Amniotic stem cell (primary cell): ENCODE data around the gene VPS13D.
A peak's percentile ranks its signal among the peaks of the same experiment; 100 is the strongest.

Source experiments
- DNase-seq: peaks from one replicate; lab custom pipeline; 2025; lab: John Stamatoyannopoulos, UW

Gene VPS13D

DNA sequence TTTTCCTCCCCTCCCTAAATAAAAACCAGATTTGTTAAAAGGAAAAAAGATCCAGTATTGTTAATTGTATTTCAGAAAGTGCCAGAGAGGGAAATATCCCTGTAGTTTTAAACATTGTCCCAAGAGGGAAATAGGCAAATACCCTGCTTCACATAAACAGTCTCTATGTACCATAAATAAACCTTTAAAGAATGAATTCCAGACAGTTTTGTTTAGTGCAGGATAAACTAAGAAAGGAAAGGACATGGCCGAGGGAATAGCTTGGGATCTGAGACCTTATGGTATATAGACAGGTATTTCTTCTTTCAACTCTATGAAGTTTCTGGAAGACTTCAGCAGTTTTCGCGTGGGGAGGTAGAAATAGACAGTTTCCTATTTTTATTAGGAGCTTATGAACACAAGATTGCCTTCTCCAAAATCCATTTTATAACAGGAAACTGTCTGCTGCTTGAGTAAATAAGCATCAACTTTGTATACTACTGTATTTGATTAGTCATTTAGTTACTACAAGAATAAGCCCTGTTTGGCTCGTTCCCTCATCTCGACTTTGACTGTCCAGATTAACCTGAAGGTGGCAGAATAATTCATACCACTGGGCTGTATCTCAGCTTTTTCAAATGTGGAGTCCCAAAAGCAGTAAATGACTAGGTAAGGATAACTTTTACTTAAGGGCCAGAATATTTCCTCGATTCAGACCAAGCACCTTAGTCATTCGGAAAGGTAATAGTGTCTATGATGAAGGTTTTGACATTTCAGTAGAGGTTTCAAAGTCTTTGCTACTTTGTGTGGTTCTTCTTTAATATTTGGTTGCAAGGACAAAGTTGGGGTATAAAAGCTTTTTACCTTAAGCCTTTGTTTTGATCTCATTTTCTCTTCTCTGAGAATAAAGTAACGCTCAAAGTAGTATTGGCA lies 177.5 kb downstream of the VPS13D start:
- peak; percentile 26 for DNase-seq

- no peak for DNase-seq
Measured at GRCh38 chr1:12407962-12408454, 178.2 kb downstream of the VPS13D start.

DNA sequence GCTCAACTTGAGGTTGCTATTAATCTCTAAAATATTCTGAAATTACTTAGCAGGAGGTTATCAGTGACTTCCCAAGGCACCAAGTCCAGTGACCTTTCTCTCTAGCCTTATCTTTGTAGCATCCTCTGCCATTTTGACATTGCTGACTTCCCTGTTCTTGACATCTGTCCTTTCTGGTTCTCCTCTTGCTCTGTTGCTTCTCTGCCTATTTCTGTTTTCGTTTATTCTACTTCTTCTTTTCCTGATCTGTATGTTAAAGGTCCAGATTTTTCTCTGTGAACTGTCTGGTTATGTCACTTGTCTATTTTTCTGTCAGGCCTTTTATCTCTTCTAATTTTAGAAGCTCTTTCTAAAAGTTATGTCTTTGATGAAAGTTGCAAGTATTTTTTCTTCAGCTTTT lies 178.8 kb downstream of the VPS13D start:
- no peak for DNase-seq

- no peak for DNase-seq
Measured at GRCh38 chr1:12409681-12410080, 179.9 kb downstream of the VPS13D start.

GRCh38 chr1:12410351-12410750 lies 180.5 kb downstream of the VPS13D start:
- DNase-seq: no peak

GRCh38 chr1:12411098-12411497 lies 181.3 kb downstream of the VPS13D start:
- DNase-seq: no peak

DNA sequence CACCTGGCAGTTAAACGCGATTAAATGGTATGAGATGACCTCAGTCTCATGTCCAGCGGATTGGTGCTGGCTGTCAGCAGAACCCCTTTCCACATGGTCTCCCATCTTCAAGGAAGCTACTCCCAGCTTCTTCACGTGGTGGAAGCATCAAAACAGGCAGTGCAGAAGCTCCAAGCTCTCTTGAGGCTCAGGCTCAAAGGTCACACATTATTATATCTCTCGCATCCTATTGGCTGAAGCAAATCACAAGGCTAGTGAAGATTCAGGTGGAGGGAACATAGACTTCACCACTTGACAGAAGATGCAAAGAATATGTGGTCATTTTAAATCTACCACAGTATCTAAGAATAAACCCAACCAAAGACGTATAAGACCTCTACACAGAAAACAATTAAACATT lies 181.9 kb downstream of the VPS13D start:
- DNase-seq: no peak

GRCh38 chr1:12412439-12412838 lies 182.6 kb downstream of the VPS13D start:
- no peak for DNase-seq

DNA sequence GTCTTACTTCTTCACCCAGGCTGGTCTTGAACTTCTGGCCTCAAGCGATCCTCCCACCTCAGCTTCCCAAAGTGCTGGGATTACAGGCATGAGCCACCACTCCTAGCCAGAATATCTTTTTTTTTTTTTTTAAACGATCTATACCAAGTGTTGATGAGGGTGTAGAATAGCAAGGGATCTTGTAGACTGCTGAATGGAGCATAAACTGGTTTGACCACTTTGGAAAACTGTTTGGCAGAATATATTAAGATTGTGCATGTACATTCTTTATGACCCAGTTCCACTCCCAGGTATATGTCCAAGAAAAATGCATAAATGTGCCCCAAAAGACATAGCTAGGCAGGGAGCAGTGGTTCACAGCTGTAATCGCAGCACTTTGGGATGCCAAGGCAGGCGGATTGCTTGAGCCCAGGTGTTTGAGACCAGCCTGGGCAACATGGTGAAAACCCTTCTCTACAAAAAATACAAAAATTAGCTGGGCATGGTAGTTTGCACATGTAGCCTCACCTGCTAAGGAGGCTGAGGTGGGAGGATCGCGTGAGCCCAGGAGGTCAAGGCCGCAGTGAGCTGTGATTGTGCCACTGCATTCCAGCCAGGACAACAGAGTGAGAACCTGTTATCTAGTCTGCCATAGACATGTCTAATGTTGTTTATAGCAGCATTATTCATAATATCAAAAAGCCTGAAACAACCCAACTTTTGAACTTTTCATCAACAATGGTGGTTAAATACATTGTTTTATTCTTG lies 184.0 kb downstream of the VPS13D start:
- DNase-seq: no peak

GRCh38 chr1:12414444-12415018 lies 184.7 kb downstream of the VPS13D start:
- no peak for DNase-seq

GRCh38 chr1:12415038-12415466 lies 185.2 kb downstream of the VPS13D start:
- no peak for DNase-seq

DNA sequence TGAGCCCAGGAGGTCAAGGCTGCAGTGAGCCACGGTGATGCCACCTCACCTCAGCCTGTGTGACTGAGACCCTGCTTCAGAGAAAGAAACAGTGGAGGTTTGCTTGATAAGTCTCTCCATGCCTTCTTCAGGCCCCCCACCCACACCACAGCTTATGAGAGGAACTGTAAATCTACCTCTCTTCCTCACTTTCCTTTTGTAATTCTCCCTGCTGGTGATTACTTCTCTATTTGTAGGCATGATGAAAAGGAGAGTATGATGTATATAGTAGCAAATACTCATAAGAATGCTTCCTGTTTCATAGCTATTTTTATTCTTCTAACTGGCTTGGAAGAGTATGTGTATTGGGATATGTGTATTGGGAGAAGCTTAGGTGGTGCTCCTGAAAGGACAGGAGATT lies 186.3 kb downstream of the VPS13D start:
- DNase-seq: no peak

DNA sequence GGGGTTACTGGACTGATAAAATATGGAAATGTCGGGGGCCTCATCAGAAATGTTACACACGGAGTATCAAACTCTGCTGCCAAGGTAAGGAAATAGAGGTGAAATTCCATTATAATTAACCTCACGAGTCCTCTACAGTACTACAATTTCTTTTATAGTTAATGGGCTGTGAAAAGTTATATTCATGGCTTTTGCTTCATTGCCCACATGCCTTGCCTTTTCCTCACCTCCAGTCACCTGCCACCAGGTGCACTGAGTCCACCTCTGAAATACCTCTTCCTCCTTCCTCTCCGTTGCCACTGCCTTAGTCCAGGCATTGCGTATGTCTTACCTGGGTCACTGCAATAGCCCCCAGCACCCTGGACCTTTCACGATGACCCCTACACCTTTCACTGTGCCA lies 186.9 kb downstream of the VPS13D start:
- no peak for DNase-seq

DNA sequence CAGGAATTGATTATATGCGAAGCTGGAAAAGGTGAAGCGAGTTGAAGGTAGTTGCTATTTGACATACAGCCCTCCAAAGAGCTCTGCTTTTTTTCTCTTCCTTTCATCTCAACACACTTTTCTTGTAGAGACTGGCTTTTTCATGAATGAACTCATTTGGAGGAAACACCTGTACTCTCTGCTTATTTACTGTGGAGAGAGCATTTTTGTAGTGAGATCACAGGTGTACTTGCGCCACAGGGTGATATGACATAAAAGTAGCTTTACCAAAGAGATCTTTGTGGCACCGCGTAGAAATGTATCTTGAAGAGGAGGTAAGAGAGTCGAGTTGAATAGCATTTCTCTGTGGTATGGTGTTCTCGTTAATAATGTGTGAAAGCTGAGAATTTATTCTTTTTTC lies 187.6 kb downstream of the VPS13D start:
- DNase-seq: no peak

DNA sequence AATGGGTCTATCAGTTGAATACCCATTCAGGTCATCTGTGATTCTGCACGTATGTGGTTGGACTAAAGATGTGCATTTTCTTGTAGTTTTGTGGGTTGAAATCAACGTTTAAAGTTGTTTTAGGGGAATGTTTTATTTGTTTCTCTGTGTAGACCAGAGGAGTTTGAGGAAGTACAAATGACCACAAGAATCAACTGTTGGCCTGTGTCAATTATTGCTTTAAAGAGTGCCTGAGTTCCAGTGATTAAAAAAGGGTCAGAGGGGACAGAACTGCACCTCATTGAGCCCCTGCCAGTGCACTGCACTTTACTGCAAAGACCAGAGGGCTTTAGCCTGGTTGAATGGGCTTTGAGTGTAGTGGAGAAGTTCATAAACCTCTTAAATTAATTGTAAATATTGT lies 190.3 kb downstream of the VPS13D start:
- DNase-seq: no peak

DNA sequence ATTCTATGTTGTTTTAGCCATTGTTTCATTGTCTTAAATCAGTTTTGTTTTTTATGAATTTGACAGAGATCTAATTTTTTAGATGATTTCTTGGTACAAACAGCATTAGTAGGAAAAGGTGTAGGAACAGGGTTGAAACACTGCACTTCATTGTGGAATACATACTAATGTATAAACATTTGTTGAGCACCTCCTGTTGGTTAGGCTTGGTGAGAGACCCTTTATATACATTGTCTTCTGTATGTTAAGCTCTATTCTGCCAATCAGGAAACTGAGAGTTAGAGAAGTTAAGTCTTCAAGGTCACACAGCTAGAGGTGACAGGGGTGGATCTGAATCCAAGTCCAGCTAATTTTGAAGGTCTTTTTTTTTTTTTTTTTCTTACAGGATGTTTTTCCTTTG lies 192.7 kb downstream of the VPS13D start:
- no peak for DNase-seq

GRCh38 chr1:12424087-12424529 lies 194.3 kb downstream of the VPS13D start:
- no peak for DNase-seq

- no peak for DNase-seq
Measured at GRCh38 chr1:12424793-12425192, 195.0 kb downstream of the VPS13D start.

DNA sequence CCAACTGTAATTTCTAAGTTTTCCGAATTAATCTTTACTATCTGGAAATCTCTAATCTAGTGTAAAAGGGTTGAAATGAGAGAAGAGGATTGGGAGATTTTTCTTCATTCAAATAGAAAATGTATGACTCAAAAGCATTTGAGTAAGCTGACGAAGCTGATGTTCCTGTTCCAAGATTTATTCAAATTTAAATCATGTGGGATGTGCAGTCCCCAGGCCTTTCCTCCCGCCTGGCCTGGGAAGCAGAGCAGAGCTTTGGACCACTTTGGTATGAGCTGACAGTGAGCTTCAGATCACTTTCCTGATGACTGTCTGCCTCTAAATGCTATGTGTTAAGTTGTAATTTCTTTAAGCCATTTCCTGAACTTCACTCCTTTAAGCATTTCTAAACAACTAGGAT lies 196.2 kb downstream of the VPS13D start:
- DNase-seq: no peak

DNA sequence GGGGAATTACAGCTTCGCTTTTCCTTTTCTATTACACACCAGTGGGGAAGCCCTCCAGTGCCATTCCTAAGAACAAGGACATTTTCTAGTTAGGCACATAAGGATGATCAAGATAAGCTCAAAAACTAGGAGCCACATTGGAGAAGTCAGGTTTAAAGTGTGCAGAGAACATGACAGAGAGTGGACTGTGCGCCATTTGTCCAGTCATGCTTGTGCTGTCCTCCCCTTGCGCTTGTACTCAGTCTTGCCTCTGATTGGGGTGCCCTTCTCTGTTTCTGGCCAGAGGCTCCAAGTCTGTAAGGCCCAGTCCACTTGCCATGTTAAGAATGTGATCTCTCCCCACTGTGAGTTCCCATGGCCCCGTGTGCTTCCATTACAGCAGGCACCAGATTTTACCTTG lies 198.5 kb downstream of the VPS13D start:
- no peak for DNase-seq

- no peak for DNase-seq
Measured at GRCh38 chr1:12430525-12430924, 200.7 kb downstream of the VPS13D start.

DNA sequence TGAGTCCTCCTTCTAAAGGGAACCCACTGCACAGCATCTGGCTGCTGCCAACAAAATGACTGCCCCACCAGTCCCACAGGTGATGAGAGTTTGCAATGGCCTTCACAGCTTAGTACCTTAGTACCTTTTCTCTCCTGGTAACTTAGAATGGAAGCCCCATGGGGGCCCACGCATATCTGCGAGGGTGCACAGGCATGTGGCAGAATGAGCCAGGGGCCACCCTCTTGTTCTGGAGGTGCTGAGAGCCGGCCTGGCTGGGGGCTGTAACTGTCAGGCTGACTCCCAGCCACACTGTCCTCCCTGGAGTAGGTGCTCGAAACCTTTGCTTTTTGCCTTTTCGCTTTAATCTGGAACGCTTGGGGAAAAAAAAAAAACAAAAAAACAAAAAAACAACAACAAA lies 203.1 kb downstream of the VPS13D start:
- DNase-seq: no peak
